ENCODE measurements around the gene MTREX.
A peak's percentile ranks its signal among the peaks of the same experiment; 100 is the strongest.
"Not testable (repeated sequence)": the region's sequence is repeated elsewhere in the genome, so short reads cannot be mapped to it uniquely, and the experiment has no call there.

MTREX gene

DNA sequence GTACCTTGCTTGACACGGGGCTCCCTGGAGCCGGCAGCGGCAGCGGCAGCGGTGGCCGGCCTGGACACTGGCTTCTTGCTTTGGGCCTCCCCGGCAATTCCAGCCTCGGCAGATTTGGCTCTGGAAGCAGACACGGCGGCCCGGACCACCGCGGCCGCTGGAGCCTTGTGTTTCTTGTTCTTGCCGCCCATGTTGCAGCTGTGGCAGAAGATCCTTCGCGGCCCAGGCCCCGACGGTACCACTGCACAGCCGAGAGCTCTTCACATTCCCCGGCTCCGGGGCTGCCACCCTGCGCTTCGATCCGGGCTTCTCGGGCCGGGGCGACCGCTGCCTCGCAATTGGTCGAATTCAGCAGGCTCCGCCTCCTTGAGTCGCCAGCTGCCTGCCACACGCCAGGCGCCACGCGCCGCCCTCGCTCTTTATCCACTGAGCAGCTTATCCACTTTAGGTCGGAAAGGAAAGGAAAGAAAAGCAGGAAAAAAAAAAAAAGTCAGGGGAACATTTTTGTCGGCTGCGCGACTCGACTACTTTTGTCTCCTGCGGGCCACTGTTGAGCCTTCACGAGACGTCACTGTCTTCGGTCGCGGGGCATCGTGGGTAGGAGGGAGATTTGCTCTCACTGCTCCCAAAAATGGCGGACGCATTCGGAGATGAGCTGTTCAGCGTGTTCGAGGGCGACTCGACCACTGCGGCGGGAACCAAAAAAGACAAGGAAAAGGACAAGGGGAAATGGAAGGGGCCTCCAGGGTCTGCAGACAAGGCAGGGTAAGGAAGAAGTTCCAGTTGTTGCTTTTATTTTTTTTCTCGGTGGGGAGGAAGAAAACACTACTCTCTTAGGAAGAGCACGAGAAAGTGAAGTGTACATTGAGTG lies at the start of gene MTREX, which contains the start of gene DHX29:
MTREX (plus strand) TSS at position 607 of the 871 bp plus-strand sequence; CDS start at position 632, 25 bp downstream.
DHX29 (minus strand) TSS at position 312 of the 871 bp plus-strand sequence; CDS start at position 191, 121 bp downstream.
- peak; percentile 95 for DNase-seq (ENCODE audit: low spot score)

- DNase-seq (ENCODE audit: low spot score), result no peak
Measured at GRCh38 chr5:55258339-55258738, 49.5 kb upstream of the MTREX start.

GRCh38 chr5:55276771-55277170 lies 31.0 kb upstream of the MTREX start:
- no peak for DNase-seq (ENCODE audit: low spot score)

DNA sequence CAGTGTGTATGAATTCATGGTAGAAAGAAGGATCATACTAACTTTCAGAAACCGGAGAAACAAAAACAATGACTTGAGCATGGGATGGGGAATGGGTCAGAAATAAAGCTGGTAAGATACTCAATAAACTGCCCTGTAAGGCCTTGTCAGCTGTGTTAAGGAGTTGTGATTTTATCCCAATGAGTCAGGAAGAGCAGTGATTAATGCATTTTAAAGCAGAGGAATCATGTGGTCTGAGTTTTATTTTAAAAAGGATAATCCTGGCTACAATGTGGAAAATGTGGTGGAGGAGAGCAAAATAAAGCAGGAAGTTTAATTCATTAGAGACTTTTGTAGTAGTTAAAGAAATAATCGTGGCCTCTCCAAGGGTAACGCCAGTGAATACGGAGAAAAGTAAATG lies 29.0 kb upstream of the MTREX start:
- no peak for DNase-seq (ENCODE audit: low spot score)

- no peak for DNase-seq (ENCODE audit: low spot score)
Measured at GRCh38 chr5:55286411-55286933, 21.3 kb upstream of the MTREX start.

DNA sequence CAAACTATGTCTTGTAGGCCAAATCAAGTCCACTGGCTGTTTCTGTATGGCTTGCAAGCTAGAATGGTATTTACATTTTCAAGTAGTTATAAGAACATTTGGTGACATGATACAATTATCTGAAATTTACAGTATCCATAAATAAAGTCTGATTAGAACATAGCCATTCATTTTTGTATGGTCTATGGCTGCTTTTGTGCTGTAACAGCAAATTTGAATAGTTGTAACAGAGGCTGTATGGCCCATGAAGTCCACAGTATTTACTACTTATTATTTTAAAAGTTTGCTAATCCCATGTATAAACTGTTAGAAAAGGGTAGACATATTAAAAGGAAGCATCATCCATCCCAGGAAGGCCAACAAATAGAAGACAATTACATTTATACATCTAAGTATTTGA lies 18.0 kb upstream of the MTREX start:
- no peak for DNase-seq (ENCODE audit: low spot score)

- DNase-seq (ENCODE audit: low spot score), result no peak
Measured at GRCh38 chr5:55290991-55291390, 16.8 kb upstream of the MTREX start.

GRCh38 chr5:55294935-55295334 lies 12.9 kb upstream of the MTREX start:
- DNase-seq (ENCODE audit: low spot score), result no peak

DNA sequence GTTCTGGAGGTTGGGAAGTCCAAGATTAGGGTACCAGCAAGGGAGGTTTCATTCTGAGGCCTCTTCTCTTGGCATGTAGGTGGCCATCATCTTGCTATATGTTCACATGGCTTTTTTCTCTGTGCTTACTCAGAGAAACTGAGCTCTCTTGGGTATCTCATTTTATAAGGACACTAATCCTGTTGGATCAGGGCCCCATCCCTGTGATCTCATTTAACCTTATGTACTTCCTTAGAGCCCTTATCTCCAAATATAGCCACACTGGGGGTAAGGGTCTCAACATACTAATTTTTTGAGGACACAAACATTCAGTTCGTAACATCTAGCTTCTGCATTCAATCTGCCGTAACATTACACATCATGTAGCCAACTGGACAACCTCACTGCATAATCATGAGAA lies 6.9 kb upstream of the MTREX start:
- no peak for DNase-seq (ENCODE audit: low spot score)

- DNase-seq (ENCODE audit: low spot score), result no peak
Measured at GRCh38 chr5:55303238-55303690, 4.5 kb upstream of the MTREX start.

GRCh38 chr5:55304584-55304983 lies 3.2 kb upstream of the MTREX start:
- DNase-seq (ENCODE audit: low spot score), result no peak

GRCh38 chr5:55305345-55305744 lies 2.4 kb upstream of the MTREX start:
- DNase-seq (ENCODE audit: low spot score), result no peak

- peak; percentile 11 for DNase-seq (ENCODE audit: low spot score)
Measured at GRCh38 chr5:55306641-55307382, 977 bp upstream of the MTREX start.

DNA sequence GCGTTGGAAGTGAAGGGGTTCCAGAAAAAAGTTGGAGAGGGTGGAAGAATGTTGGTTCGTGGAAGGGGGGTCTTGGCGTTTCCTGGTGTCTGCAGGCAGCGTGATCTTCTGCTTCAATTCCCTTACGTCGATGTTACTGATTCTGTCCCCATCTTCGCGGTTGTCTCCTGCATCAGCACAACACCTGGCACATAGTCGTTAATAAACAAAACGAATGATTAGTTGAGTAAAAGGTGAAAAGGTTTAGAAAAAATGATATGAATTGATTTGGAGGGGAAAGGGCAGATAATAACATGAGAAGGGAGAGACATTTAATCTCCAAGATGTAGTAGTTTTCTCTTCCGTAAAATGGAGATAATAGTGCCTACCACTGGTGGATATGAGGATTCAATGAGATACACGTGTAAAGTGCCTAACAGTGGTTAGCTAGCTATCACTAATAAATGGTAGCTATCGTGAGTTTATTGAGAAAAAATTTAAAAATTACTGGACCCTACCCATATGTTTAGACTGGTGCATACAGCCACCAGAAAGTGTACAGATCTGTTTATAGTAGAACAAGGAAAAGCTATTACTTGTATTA lies 556 bp downstream of the MTREX start:
- DNase-seq (ENCODE audit: low spot score), result peak; percentile 27

DNA sequence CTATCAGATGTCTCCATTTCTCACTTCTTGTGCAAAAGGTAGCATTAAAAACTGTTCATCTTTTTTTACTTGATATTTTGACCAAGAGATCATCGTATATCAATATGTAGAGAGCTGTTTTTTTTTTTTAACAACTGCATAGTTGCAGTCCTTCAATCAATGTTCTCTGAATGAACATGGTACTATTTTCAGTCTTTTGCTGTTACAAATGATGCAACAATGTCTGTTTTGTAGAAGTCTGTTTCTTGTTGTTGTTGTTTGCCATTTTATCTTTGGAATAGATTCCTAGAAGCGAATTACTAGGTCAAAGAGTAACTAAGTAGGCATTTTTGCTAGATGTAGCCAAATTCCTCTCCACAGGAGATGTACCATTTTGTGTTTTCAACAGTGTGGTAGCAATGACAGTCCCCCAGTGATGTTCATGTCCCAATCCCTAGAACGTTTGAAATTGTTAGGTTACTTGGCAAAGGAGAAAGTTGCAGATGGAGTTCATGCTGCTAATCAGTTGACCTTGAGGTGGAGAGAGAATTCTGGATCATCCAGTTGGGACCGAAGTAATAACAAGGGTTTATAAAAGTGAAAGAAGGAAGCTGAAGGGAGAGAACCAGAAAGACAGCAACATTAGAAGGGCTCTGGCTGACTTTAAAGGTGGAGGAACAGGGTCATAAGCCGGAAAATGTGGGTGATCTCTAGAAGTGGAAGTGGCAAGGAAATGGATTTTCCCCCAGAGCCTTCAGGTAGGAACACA lies 6.3 kb downstream of the MTREX start:
- no peak for DNase-seq (ENCODE audit: low spot score)

- no peak for DNase-seq (ENCODE audit: low spot score)
Measured at GRCh38 chr5:55316289-55316688, 8.5 kb downstream of the MTREX start.

- no peak for DNase-seq (ENCODE audit: low spot score)
Measured at GRCh38 chr5:55316837-55317236, 9.0 kb downstream of the MTREX start.

DNA sequence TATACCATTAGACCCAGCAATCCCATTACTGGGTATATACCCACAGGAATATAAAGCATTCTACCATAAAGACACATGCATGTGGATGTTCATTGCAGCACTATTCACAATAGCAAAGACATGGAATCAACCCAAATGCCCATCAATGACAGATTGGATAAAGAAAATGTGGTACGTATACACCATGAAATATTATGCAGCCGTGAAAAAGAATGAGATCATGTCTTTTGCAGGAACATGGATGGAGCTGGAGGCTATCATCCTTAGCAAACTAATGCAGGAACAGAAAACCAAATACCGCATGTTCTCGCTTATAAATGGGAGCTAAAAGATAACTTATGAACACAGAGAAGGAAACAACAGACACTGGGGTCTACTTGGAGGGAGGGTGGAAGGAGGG lies 10.4 kb downstream of the MTREX start:
- not testable (repeated sequence) for DNase-seq (ENCODE audit: low spot score)

GRCh38 chr5:55319491-55319890 lies 11.7 kb downstream of the MTREX start:
- DNase-seq (ENCODE audit: low spot score), result no peak

DNA sequence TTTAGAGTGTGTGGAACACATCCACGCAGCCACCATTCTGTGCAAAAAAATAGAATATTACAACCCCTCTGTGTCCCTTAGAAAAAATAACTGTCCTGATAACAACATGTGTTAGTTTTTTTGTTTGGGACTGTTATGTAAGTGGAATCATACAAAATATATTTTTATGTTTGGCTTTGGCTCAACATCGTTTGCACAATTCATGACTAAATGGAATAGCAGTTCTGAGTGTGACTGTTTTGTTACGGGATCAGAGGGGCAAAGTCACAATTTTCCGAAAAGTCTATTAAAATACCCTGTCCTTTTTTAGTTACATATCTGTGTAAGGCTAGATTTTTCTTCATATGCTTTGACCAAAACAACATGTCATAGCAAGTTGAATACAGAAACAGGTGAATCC lies 12.8 kb downstream of the MTREX start:
- no peak for DNase-seq (ENCODE audit: low spot score)

DNA sequence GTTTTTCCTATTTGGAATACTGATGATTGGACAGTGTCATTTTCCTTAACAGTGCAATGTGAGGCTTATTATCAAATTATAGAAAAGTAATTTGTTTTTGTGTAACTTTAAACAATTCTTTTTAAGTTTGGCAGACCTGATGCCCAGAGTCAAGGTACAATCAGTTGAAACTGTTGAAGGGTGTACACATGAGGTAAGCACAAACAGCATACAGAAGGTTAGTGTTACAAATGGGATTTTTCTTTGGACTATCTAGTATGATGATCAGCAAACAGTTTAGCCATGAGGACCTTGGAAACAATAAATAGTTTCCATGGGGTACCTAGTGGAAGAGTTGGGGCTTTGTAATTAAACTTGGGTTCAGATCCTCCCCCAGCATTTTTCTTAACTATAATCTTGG lies 16.2 kb downstream of the MTREX start:
- no peak for DNase-seq (ENCODE audit: low spot score)
